Activated T-cell treated with anti-CD3 and anti-CD28 coated beads, Interleukin-2, amount 50 U/mL, for 48 hours (primary cell): ENCODE data around the gene RPL29.
A peak's percentile ranks its signal among the peaks of the same experiment; 100 is the strongest.
"Not testable (repeated sequence)": the region's sequence is repeated elsewhere in the genome, so short reads cannot be mapped to it uniquely, and the experiment has no call there.

Experiments
- DNase-seq, 2 experiments: peaks; one replicate each; pipeline ENCODE4 v3.0.0-alpha.2; 2020

RPL29 gene

GRCh38 chr3:52004906-52005395 is 9.3 kb upstream of the RPL29 start:
- no peak for DNase-seq

GRCh38 chr3:52004163-52004787 is 8.6 kb upstream of the RPL29 start:
- DNase-seq: no peak

- no peak for DNase-seq
Observed at GRCh38 chr3:52002748-52003147, 7.1 kb upstream of the RPL29 start.

GRCh38 chr3:52001443-52001974 is 5.8 kb upstream of the RPL29 start:
- peak; percentile 91 to 93 for DNase-seq

- no peak for DNase-seq
Observed at GRCh38 chr3:51999846-52000245, 4.2 kb upstream of the RPL29 start.

- no peak for DNase-seq
Observed at GRCh38 chr3:51998774-51999173, 3.1 kb upstream of the RPL29 start.

GRCh38 chr3:51997935-51998596 is 2.4 kb upstream of the RPL29 start:
- DNase-seq: no peak

- no peak for DNase-seq
Observed at GRCh38 chr3:51997172-51997571, 1.5 kb upstream of the RPL29 start.

- no peak for DNase-seq
Observed at GRCh38 chr3:51994530-51994929, 1.2 kb downstream of the RPL29 start.

GRCh38 chr3:51993657-51994056 is 2.0 kb downstream of the RPL29 start:
- DNase-seq: not testable (repeated sequence)

- peak in 1 of 2 experiments; percentile 48 for DNase-seq
Observed at GRCh38 chr3:51992017-51992682, 3.5 kb downstream of the RPL29 start.

- peak in 1 of 2 experiments; percentile 40 for DNase-seq
Observed at GRCh38 chr3:51990501-51990971, 5.2 kb downstream of the RPL29 start.

GRCh38 chr3:51988286-51989146 is 7.2 kb downstream of the RPL29 start:
- no peak for DNase-seq

GRCh38 chr3:51987568-51987967 is 8.1 kb downstream of the RPL29 start:
- no peak for DNase-seq

- DNase-seq: no peak
Observed at GRCh38 chr3:51986010-51986947, 9.4 kb downstream of the RPL29 start.

GRCh38 chr3:51985063-51985462 is 10.6 kb downstream of the RPL29 start:
- no peak for DNase-seq

- DNase-seq: no peak
Observed at GRCh38 chr3:51984269-51984647, 11.4 kb downstream of the RPL29 start.

- DNase-seq: no peak
Observed at GRCh38 chr3:51983578-51984268, 12.0 kb downstream of the RPL29 start.

GRCh38 chr3:51982838-51983577 is 12.7 kb downstream of the RPL29 start, which contains the start of gene ACY1:
Gene ACY1 (plus strand): TSS chr3:51983535. CDS start chr3:51984065, 530 bp downstream.
- DNase-seq: peak; percentile 85 to 88

GRCh38 chr3:51982352-51982837 is 13.3 kb downstream of the RPL29 start:
- DNase-seq: no peak
